PC-9 (cell line): ENCODE measurements around the gene OR2AG1. TPM values are rescaled to one million over a fixed set of nuclear protein-coding genes. Genes with fewer than 3 reads are reported as not detected.
"Not testable (repeated sequence)": the region's sequence is repeated elsewhere in the genome, so short reads cannot be mapped to it uniquely, and the experiment has no call there.

ENCODE experiments used
- BruUV-seq: library from RNA; stranded (reverse); fragments of 400-500 nt; replicated peaks from 2 replicates; lab custom pipeline; 2021; lab: Mats Ljungman, UMichigan
- CTCF ChIA-PET: fragments of 300-600 bp; sonication (Branson Sonifier 250); formaldehyde crosslinking; loops from one replicate; lab custom pipeline; 2022; ENCODE audit warnings: antibody characterized with exemption; lab: Charles Lee
- POLR2A ChIA-PET: fragments of 300-600 bp; sonication (Branson Sonifier 250); formaldehyde crosslinking; loops from one replicate; lab custom pipeline; 2022; ENCODE audit warnings: antibody characterized with exemption; ENCODE audit not compliant: unreplicated experiment; lab: Charles Lee
- DNase-seq, 2 experiments: peaks; one replicate each; pipeline versions ENCODE4 v3.0.0 to v3.0.0-alpha.2; 2015 to 2022; ENCODE audit warnings: mixed read lengths in 1 of 2
- H2AFZ ChIP-seq: fragments of 200-600 bp; sonication (generic); 2 replicates; pipeline ENCODE4 v1.8.1; 2017; ENCODE audit warnings: antibody characterized with exemption
- H3F3A ChIP-seq: fragments of 200-600 bp; sonication (generic); 2 replicates; pipeline ENCODE4 v1.8.1; 2017; ENCODE audit warnings: antibody characterized with exemption, mild to moderate bottlenecking, low read depth; ENCODE audit not compliant: insufficient read depth
- H3K27ac ChIP-seq: fragments of 200-600 bp; sonication (generic); 2 replicates; pipeline ENCODE4 v1.6.1; 2016; ENCODE audit warnings: mixed run types
- H3K27me3 ChIP-seq: fragments of 200-600 bp; sonication (generic); 2 replicates; pipeline ENCODE4 v1.6.1; 2016; ENCODE audit warnings: low read depth, mixed run types; ENCODE audit not compliant: insufficient read depth
- H3K36me3 ChIP-seq: fragments of 200-600 bp; sonication (generic); 2 replicates; pipeline ENCODE4 v1.6.1; 2016; ENCODE audit warnings: low read depth, mixed run types
- H3K4me1 ChIP-seq: fragments of 200-600 bp; sonication (generic); replicated peaks from 2 replicates; pipeline ENCODE4 v1.6.1; 2016; ENCODE audit warnings: mixed run types; ENCODE audit not compliant: insufficient read depth
- H3K4me2 ChIP-seq: fragments of 200-600 bp; sonication (generic); 2 replicates; pipeline ENCODE4 v1.6.1; 2017; ENCODE audit warnings: mixed run types
- H3K4me3 ChIP-seq: fragments of 200-600 bp; sonication (generic); 2 replicates; pipeline ENCODE4 v1.6.1; 2016; ENCODE audit warnings: mixed run types
- H3K79me2 ChIP-seq: fragments of 200-600 bp; sonication (generic); 2 replicates; pipeline ENCODE4 v1.6.1; 2017; ENCODE audit warnings: low read depth, mixed run types
- H3K9me2 ChIP-seq: fragments of 200-600 bp; sonication (generic); 2 replicates; pipeline ENCODE4 v1.8.1; 2017; ENCODE audit warnings: mild to moderate bottlenecking; ENCODE audit not compliant: insufficient read depth
- H3K9me3 ChIP-seq: fragments of 200-600 bp; sonication (generic); 2 replicates; pipeline ENCODE4 v1.8.1; 2016; ENCODE audit warnings: low read depth; ENCODE audit not compliant: insufficient read depth
- H4K20me1 ChIP-seq: fragments of 200-600 bp; sonication (generic); 2 replicates; pipeline ENCODE4 v1.8.1; 2017; ENCODE audit not compliant: insufficient read depth
- CTCF ChIP-seq: fragments of 200-600 bp; sonication (generic); conservative IDR thresholded peaks from 2 replicates; pipeline ENCODE4 v1.6.1; 2017; ENCODE audit warnings: mixed run types, antibody characterized with exemption, mild to moderate bottlenecking, moderate library complexity
- EZH2 ChIP-seq: fragments of 200-600 bp; sonication (generic); IDR thresholded peaks from 2 replicates; pipeline ENCODE4 v1.8.0; 2017; ENCODE audit warnings: antibody characterized with exemption, low read depth
- intact Hi-C: fragments of 100-400 bp; cut with micrococcal nuclease; formaldehyde crosslinking; loops from one replicate; pipeline ENCODE4 v1.10.0; 2022; ENCODE audit not compliant: unreplicated experiment
- total RNA-seq: library from RNA; stranded (reverse); gene quantifications from 2 replicates; pipeline ENCODE4 v1.2.3, GENCODE V29; 2021

The OR2AG1 gene
- total RNA-seq, 1 experiment from 2014 or later: not detected

GRCh38 chr11:6790546-6790945 lies 7.7 kb downstream of the OR2AG1 start:
- no peak overlapping the region for H3K4me2 ChIP-seq
- H3K79me2 ChIP-seq: no peaks in the 10 kb centered on the region
- no TSS peak for BruUV-seq
- H2AFZ ChIP-seq: no peak overlapping the region
- intact Hi-C loops: no loop called here
- no peaks in the 10 kb centered on the region for H3F3A ChIP-seq
- H3K9me3 ChIP-seq: no peaks in the 10 kb centered on the region
- no peaks in the 10 kb centered on the region for H3K27me3 ChIP-seq
- H4K20me1 ChIP-seq: no peaks in the 10 kb centered on the region
- no peaks in the 10 kb centered on the region; the same call in 1 of the 2 replicates for H3K9me2 ChIP-seq
- ChIA-PET CTCF (no interaction called here), POLR2A (no interaction called here)
- DNase-seq: no peak
- no peaks in the 10 kb centered on the region for H3K36me3 ChIP-seq
- TF ChIP-seq CTCF (no peak), EZH2 (no peak)
- H3K4me3 ChIP-seq: no peak overlapping the region
- no peaks in the 10 kb centered on the region for H3K4me1 ChIP-seq
- no peak overlapping the region for H3K27ac ChIP-seq

- Histone ChIP-seq H3K79me2 (no peaks in the 10 kb centered on the region), H3K4me1 (no peaks in the 10 kb centered on the region), H2AFZ (no peak overlapping the region), H4K20me1 (no peaks in the 10 kb centered on the region), H3K36me3 (no peaks in the 10 kb centered on the region), H3F3A (no peaks in the 10 kb centered on the region), H3K27me3 (no peaks in the 10 kb centered on the region), H3K4me3 (no peak overlapping the region), H3K27ac (no peak overlapping the region), H3K9me2 (no peaks in the 10 kb centered on the region), H3K4me2 (no peak overlapping the region), H3K9me3 (no peaks in the 10 kb centered on the region)
- TF ChIP-seq CTCF: no peak
- no peak for TF ChIP-seq EZH2
- intact Hi-C loops: no loop called here
- ChIA-PET POLR2A (no interaction called here), CTCF (no interaction called here)
- DNase-seq: no peak
- no TSS peak for BruUV-seq
Observed at GRCh38 chr11:6794639-6795038, 11.8 kb downstream of the OR2AG1 start.

- intact Hi-C loops: no loop called here
- no TSS peak for BruUV-seq
- H3K4me3 ChIP-seq: no peak within 1 kb of the TSS
- H4K20me1 ChIP-seq: no peaks in the 10 kb centered on the region
- TF ChIP-seq CTCF: no peak
- no peak for TF ChIP-seq EZH2
- H3K4me2 ChIP-seq: no peak within 1 kb of the TSS
- no peaks in the 10 kb centered on the region for H3K9me3 ChIP-seq
- H3K79me2 ChIP-seq: no peaks in the 10 kb centered on the region
- no peaks in the 10 kb centered on the region for H3K27me3 ChIP-seq
- H3K9me2 ChIP-seq: no peaks in the 10 kb centered on the region
- no peak within 1 kb of the TSS for H3K27ac ChIP-seq
- no peaks in the 10 kb centered on the region for H3K4me1 ChIP-seq
- H2AFZ ChIP-seq: no peak within 1 kb of the TSS
- POLR2A ChIA-PET: no interaction called here
- no peaks in the 10 kb centered on the region for H3F3A ChIP-seq
- CTCF ChIA-PET: no interaction called here
- no peak for DNase-seq
- H3K36me3 ChIP-seq: no peaks in the 10 kb centered on the region
Observed at GRCh38 chr11:6799402-6799801, 16.6 kb downstream of the OR2AG1 start, which contains the start of gene OR6A2. Gene OR6A2, minus strand, starts transcription at chr11:6799689. Its CDS starts 3,981 bp downstream, at chr11:6795708.

- H3K9me2 ChIP-seq, H3K4me1 ChIP-seq, H3K79me2 ChIP-seq, DNase-seq, intact Hi-C loops, H3K27ac ChIP-seq, H4K20me1 ChIP-seq, H3K36me3 ChIP-seq, CTCF ChIA-PET, POLR2A ChIA-PET, H3F3A ChIP-seq, H2AFZ ChIP-seq, H3K9me3 ChIP-seq, BruUV-seq, H3K27me3 ChIP-seq, H3K4me3 ChIP-seq, H3K4me2 ChIP-seq: not testable (repeated sequence)
Observed at GRCh38 chr11:6801075-6801474, 18.3 kb downstream of the OR2AG1 start.
